ENCODE results near the gene SCN5A. TPM values are rescaled to one million over a fixed set of nuclear protein-coding genes. Genes with fewer than 3 reads are reported as not detected.

SCN5A gene
- total and polyA plus RNA-seq, 2 donors (not counting 1 experiment from before 2014, with no cell fraction given), result 0.20 to 0.37 TPM

DNA sequence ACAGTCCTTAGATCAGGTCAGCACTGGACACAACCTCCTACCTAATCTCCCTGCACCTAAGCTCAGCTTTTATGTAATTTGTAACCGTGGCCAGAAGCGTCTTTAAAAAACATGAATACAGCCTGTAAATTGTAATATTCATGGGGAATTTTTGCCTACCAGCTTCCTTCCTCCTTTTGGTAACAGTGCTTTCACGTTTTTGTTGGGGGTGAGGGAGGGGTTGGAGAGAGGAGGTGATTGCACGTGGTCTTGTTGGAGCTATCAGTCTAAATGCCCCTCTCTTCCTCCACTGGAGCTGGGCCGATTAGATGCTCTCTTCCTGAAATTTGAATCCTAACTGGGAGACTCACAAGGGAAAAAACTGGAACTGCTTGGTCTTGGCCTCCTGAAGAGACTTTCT is 35.1 kb upstream of the SCN5A start:
- no peak overlapping the region for H3K4me3 ChIP-seq (ENCODE audit: control extremely low read depth in 1 of 5, extremely low read depth in 1 of 5, insufficient read depth in 1 of 5, low read depth in 2 of 5, low read length in 4 of 5)
- no peak overlapping the region for H3K9ac ChIP-seq (ENCODE audit: low read length)
- Mint-ChIP-seq H3K27ac (no peak overlapping the region), H3K9me3 (ENCODE audit: insufficient read depth) (no peaks in the 10 kb centered on the region), H3K27me3 (no peaks in the 10 kb centered on the region), H3K4me3 (no peak overlapping the region), H3K4me1 (no peaks in the 10 kb centered on the region)
- peaks cover 0 to 4% (median 0%) of the 10 kb centered on the region in 3 donors for H3K9me3 ChIP-seq (ENCODE audit: control extremely low read depth in 1 of 3, control insufficient read depth in 2 of 3, insufficient read depth in 1 of 3, low read length in 2 of 3)
- intact Hi-C loops (cut with micrococcal nuclease), result no loop called here
- no peak for DNase-seq
- TF ChIP-seq, protein P1, sequence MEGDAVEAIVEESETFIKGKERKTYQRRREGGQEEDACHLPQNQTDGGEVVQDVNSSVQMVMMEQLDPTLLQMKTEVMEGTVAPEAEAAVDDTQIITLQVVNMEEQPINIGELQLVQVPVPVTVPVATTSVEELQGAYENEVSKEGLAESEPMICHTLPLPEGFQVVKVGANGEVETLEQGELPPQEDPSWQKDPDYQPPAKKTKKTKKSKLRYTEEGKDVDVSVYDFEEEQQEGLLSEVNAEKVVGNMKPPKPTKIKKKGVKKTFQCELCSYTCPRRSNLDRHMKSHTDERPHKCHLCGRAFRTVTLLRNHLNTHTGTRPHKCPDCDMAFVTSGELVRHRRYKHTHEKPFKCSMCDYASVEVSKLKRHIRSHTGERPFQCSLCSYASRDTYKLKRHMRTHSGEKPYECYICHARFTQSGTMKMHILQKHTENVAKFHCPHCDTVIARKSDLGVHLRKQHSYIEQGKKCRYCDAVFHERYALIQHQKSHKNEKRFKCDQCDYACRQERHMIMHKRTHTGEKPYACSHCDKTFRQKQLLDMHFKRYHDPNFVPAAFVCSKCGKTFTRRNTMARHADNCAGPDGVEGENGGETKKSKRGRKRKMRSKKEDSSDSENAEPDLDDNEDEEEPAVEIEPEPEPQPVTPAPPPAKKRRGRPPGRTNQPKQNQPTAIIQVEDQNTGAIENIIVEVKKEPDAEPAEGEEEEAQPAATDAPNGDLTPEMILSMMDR (IDR thresholded peaks at IDR 0.05), result no peak
- no peak for TF ChIP-seq EZH2 (IDR thresholded peaks at IDR 0.05; ENCODE audit: borderline replicate concordance, insufficient read depth, low read depth, low read length, poor library complexity, severe bottlenecking)
- no peaks in the 10 kb centered on the region for H3K79me2 ChIP-seq (ENCODE audit: control insufficient read depth, insufficient read depth, low read length)
- no peak overlapping the region for H3K27ac ChIP-seq (ENCODE audit: low read length in 2 of 2)
- ATAC-seq (ENCODE audit: low read depth), result no peak
- H2AFZ ChIP-seq (ENCODE audit: insufficient read depth, low read depth, low read length, poor library complexity, severe bottlenecking), result no peak overlapping the region
- H3K27me3 ChIP-seq (replicated peaks in 1 of 4; ENCODE audit: control extremely low read depth in 1 of 4, control insufficient read depth in 3 of 4, insufficient read depth in 4 of 4, low read length in 3 of 4), result peaks cover 0 to 10% (median 0%) of the 10 kb centered on the region in 4 experiments
- no peaks in the 10 kb centered on the region for H4K20me1 ChIP-seq (ENCODE audit: control insufficient read depth, insufficient read depth, low read length, poor library complexity, severe bottlenecking)
- no peaks in the 10 kb centered on the region for H3K4me1 ChIP-seq (ENCODE audit: control insufficient read depth in 2 of 2, insufficient read depth in 2 of 2, low read length in 2 of 2)
- no peaks in the 10 kb centered on the region for H3K36me3 ChIP-seq (replicated peaks in 1 of 2; ENCODE audit: control extremely low read depth in 1 of 2, control insufficient read depth in 1 of 2, extremely low read depth in 1 of 2, insufficient read depth in 2 of 2, low read length in 1 of 2)
- 0% methylated on average over 1 of the region's 5 CpGs for WGBS (ENCODE audit: insufficient coverage)
- ChIA-PET POLR2A (no interaction called here), CTCF (no interaction called here)
- no peak overlapping the region for H3K4me2 ChIP-seq (replicated peaks; ENCODE audit: low read depth, low read length, poor library complexity, severe bottlenecking)

DNA sequence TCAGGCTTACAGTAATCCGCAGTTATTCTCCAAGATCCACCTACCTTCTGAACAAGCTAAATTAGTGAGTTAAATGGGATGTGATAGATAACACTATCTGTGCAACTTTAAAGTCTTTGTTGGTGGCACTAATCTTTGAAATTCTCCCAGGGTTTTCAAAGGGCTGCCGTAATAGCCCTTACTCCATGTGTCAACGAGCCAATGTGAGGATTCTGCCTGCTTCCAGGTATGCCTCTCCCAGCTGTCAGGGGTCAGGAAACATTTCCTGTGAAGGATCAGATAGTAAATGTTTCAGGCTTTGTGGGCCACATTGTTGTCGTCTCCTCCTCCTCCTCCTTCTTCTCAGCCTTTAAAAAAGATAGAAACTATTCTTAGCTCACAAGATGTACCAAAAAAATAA is 20.2 kb upstream of the SCN5A start:
- no peaks in the 10 kb centered on the region for H3K4me1 ChIP-seq (ENCODE audit: control insufficient read depth in 2 of 2, insufficient read depth in 2 of 2, low read length in 2 of 2)
- H3K27ac ChIP-seq (ENCODE audit: low read length in 2 of 2), result no peak overlapping the region
- Mint-ChIP-seq H3K27ac (no peak overlapping the region), H3K27me3 (peaks cover 20% of the 10 kb centered on the region), H3K4me1 (no peaks in the 10 kb centered on the region), H3K4me3 (no peak overlapping the region), H3K9me3 (ENCODE audit: insufficient read depth) (peaks cover 2% of the 10 kb centered on the region)
- intact Hi-C loops (cut with micrococcal nuclease), result no loop called here
- no peaks in the 10 kb centered on the region for H3K79me2 ChIP-seq (ENCODE audit: control insufficient read depth, insufficient read depth, low read length)
- H4K20me1 ChIP-seq (ENCODE audit: control insufficient read depth, insufficient read depth, low read length, poor library complexity, severe bottlenecking), result no peaks in the 10 kb centered on the region
- H3K9ac ChIP-seq (ENCODE audit: low read length), result no peak overlapping the region
- peaks cover 0 to 4% (median 2%) of the 10 kb centered on the region in 4 experiments for H3K27me3 ChIP-seq (replicated peaks in 1 of 4; ENCODE audit: control extremely low read depth in 1 of 4, control insufficient read depth in 3 of 4, insufficient read depth in 4 of 4, low read length in 3 of 4)
- WGBS (ENCODE audit: insufficient coverage), result 73% methylated on average over 2 of the region's 4 CpGs
- H3K4me3 ChIP-seq (ENCODE audit: control extremely low read depth in 1 of 5, extremely low read depth in 1 of 5, insufficient read depth in 1 of 5, low read depth in 2 of 5, low read length in 4 of 5), result no peak overlapping the region
- ChIA-PET CTCF (no interaction called here), POLR2A (no interaction called here)
- no peak overlapping the region for H2AFZ ChIP-seq (ENCODE audit: insufficient read depth, low read depth, low read length, poor library complexity, severe bottlenecking)
- TF ChIP-seq, protein P1 (IDR thresholded peaks at IDR 0.05), result no peak
- TF ChIP-seq EZH2 (IDR thresholded peaks at IDR 0.05; ENCODE audit: borderline replicate concordance, insufficient read depth, low read depth, low read length, poor library complexity, severe bottlenecking), result no peak
- DNase-seq (no peak), ATAC-seq (ENCODE audit: low read depth) (no peak)
- H3K9me3 ChIP-seq (ENCODE audit: control extremely low read depth in 1 of 3, control insufficient read depth in 2 of 3, insufficient read depth in 1 of 3, low read length in 2 of 3), result peaks cover 0 to 1% (median 0%) of the 10 kb centered on the region in 3 donors
- no peak overlapping the region for H3K4me2 ChIP-seq (replicated peaks; ENCODE audit: low read depth, low read length, poor library complexity, severe bottlenecking)
- no peaks in the 10 kb centered on the region for H3K36me3 ChIP-seq (replicated peaks in 1 of 2; ENCODE audit: control extremely low read depth in 1 of 2, control insufficient read depth in 1 of 2, extremely low read depth in 1 of 2, insufficient read depth in 2 of 2, low read length in 1 of 2)
